ENCODE data around the gene FKBP8. TPM values are rescaled to one million over a fixed set of nuclear protein-coding genes. Genes with fewer than 3 reads are reported as not detected.

The FKBP8 gene
- polyA plus RNA-seq, 3 donors = 78.0 to 159 (median 81.2) TPM

GRCh38 chr19:18507021-18507726, 36.2 kb downstream of the FKBP8 start:
- WGBS (ENCODE audit: insufficient coverage) = 71% methylated on average over 3 of the region's 9 CpGs
- peaks cover 22 to 25% of the 10 kb centered on the region in 2 donors for H3K36me3 Mint-ChIP-seq
- peak overlapping the region in 6 of 7 donors; percentile 25 to 68 (median 46) for H3K27ac Mint-ChIP-seq
- Histone ChIP-seq H2AFZ (ENCODE audit: insufficient read depth, low read depth, low read length, poor library complexity, severe bottlenecking) (no peak overlapping the region), H3K27me3 (ENCODE audit: control insufficient read depth in 2 of 2, insufficient read depth in 2 of 2, low read length in 2 of 2) (no peaks in the 10 kb centered on the region), H3K79me2 (ENCODE audit: insufficient read depth, low read length) (peaks cover 90% of the 10 kb centered on the region), H3K4me3 (replicated peaks in 1 of 3; ENCODE audit: low read depth in 2 of 3, low read length in 3 of 3) (no peak overlapping the region), H3K4me1 (ENCODE audit: control insufficient read depth in 1 of 2, insufficient read depth in 2 of 2, low read length in 2 of 2) (peaks cover 76 to 84% of the 10 kb centered on the region in 2 donors), H3K9me3 (replicated peaks in 1 of 2; ENCODE audit: control insufficient read depth in 1 of 2, insufficient read depth in 1 of 2, low read length in 2 of 2) (no peaks in the 10 kb centered on the region), H3K4me2 (replicated peaks; ENCODE audit: extremely low read depth, low read length, poor library complexity, severe bottlenecking) (no peak overlapping the region), H3K9ac (ENCODE audit: insufficient read depth, low read length, poor library complexity, severe bottlenecking) (no peak overlapping the region), H3K27ac (ENCODE audit: low read depth in 1 of 2, low read length in 2 of 2) (peak overlapping the region in 1 of 2 donors; percentile 19), H3K36me3 (replicated peaks in 1 of 2; ENCODE audit: control insufficient read depth in 1 of 2, insufficient read depth in 2 of 2, low read length in 2 of 2) (peaks cover 4 to 8% of the 10 kb centered on the region in 2 donors), H4K20me1 (ENCODE audit: insufficient read depth, low read length) (peaks cover 98% of the 10 kb centered on the region)
- intact Hi-C loops (cut with micrococcal nuclease) = loop anchor here in 1 of 2 donors (5.0 kb wide), 1 partner anchor 35 kb away; no protein-coding TSS in a partner anchor
- no peak overlapping the region for H3K4me3 Mint-ChIP-seq
- H3K27me3 Mint-ChIP-seq (ENCODE audit: low read depth in 3 of 3) = peaks cover 0 to 4% (median 2%) of the 10 kb centered on the region in 3 donors
- no peak for TF ChIP-seq CTCF (IDR thresholded peaks at IDR 0.05)
- H3K4me1 Mint-ChIP-seq = peaks cover 84% of the 10 kb centered on the region
- DNase-seq = no peak
- no peaks in the 10 kb centered on the region for H3K9me3 Mint-ChIP-seq

GRCh38 chr19:18506101-18506930, 37.1 kb downstream of the FKBP8 start:
- no peak for DNase-seq
- intact Hi-C loops (cut with micrococcal nuclease) = loop anchor here in 1 of 2 donors (5.0 kb wide), 1 partner anchor 34 kb away; no protein-coding TSS in a partner anchor
- Histone ChIP-seq H3K9me3 (replicated peaks in 1 of 2; ENCODE audit: control insufficient read depth in 1 of 2, insufficient read depth in 1 of 2, low read length in 2 of 2) (no peaks in the 10 kb centered on the region), H4K20me1 (ENCODE audit: insufficient read depth, low read length) (peaks cover 99% of the 10 kb centered on the region), H3K79me2 (ENCODE audit: insufficient read depth, low read length) (peaks cover 90% of the 10 kb centered on the region), H3K4me1 (ENCODE audit: control insufficient read depth in 1 of 2, insufficient read depth in 2 of 2, low read length in 2 of 2) (peaks cover 84 to 93% of the 10 kb centered on the region in 2 donors), H3K27ac (ENCODE audit: low read depth in 1 of 2, low read length in 2 of 2) (peak overlapping the region in 1 of 2 donors; percentile 19), H3K4me2 (replicated peaks; ENCODE audit: extremely low read depth, low read length, poor library complexity, severe bottlenecking) (no peak overlapping the region), H3K4me3 (replicated peaks in 1 of 3; ENCODE audit: low read depth in 2 of 3, low read length in 3 of 3) (no peak overlapping the region), H2AFZ (ENCODE audit: insufficient read depth, low read depth, low read length, poor library complexity, severe bottlenecking) (no peak overlapping the region), H3K27me3 (ENCODE audit: control insufficient read depth in 2 of 2, insufficient read depth in 2 of 2, low read length in 2 of 2) (no peaks in the 10 kb centered on the region), H3K36me3 (replicated peaks in 1 of 2; ENCODE audit: control insufficient read depth in 1 of 2, insufficient read depth in 2 of 2, low read length in 2 of 2) (peaks cover 4 to 8% of the 10 kb centered on the region in 2 donors), H3K9ac (ENCODE audit: insufficient read depth, low read length, poor library complexity, severe bottlenecking) (no peak overlapping the region)
- no peak overlapping the region for H3K4me3 Mint-ChIP-seq
- TF ChIP-seq CTCF (IDR thresholded peaks at IDR 0.05) = no peak
- 74% methylated on average over 17 of the region's 19 CpGs for WGBS (ENCODE audit: insufficient coverage)
- peaks cover 26 to 30% of the 10 kb centered on the region in 2 donors for H3K36me3 Mint-ChIP-seq
- peaks cover 90% of the 10 kb centered on the region for H3K4me1 Mint-ChIP-seq
- H3K27me3 Mint-ChIP-seq (ENCODE audit: low read depth in 3 of 3) = peaks cover 0 to 4% (median 2%) of the 10 kb centered on the region in 3 donors
- H3K9me3 Mint-ChIP-seq = no peaks in the 10 kb centered on the region
- H3K27ac Mint-ChIP-seq = peak overlapping the region in 4 of 7 donors; percentile 30 to 98 (median 74)
